Posterior cingulate gyrus (tissue), 11 donors: ENCODE measurements around the gene LTN1.
"Not testable (repeated sequence)": the region's sequence is repeated elsewhere in the genome, so short reads cannot be mapped to it uniquely, and the experiment has no call there.

Experiments used
- DNase-seq, 10 donors: peaks; one replicate each; pipeline versions ENCODE4 v3.0.0 to v3.0.0-alpha.2; 2020 to 2021; ENCODE audit warnings: mixed read lengths in 3 of 10
- intact Hi-C: fragments of 100-400 bp; cut with DNase I; formaldehyde crosslinking; loops from one replicate; pipeline ENCODE4 v1.15.1; 2023

The LTN1 gene

GRCh38 chr21:28936036-28936435 is 56.6 kb downstream of the LTN1 start:
- DNase-seq = no peak
- intact Hi-C loops = no loop called here

GRCh38 chr21:28932717-28933116 is 60.0 kb downstream of the LTN1 start:
- intact Hi-C loops = no loop called here
- no peak for DNase-seq

GRCh38 chr21:28931708-28932372 is 60.8 kb downstream of the LTN1 start:
- DNase-seq, intact Hi-C loops: not testable (repeated sequence)

GRCh38 chr21:28928578-28929420 is 63.9 kb downstream of the LTN1 start:
- no peak for DNase-seq
- intact Hi-C loops = no loop called here

GRCh38 chr21:28927130-28927529 is 65.5 kb downstream of the LTN1 start:
- intact Hi-C loops = no loop called here
- DNase-seq = no peak

- no peak for DNase-seq
- intact Hi-C loops = no loop called here
Observed at GRCh38 chr21:28923439-28923975, 69.2 kb downstream of the LTN1 start.

GRCh38 chr21:28922368-28922767 is 70.3 kb downstream of the LTN1 start:
- intact Hi-C loops = no loop called here
- DNase-seq = no peak

- intact Hi-C loops = no loop called here
- no peak for DNase-seq
Observed at GRCh38 chr21:28916150-28916893, 76.4 kb downstream of the LTN1 start.

- no peak for DNase-seq
- intact Hi-C loops = no loop called here
Observed at GRCh38 chr21:28913071-28913470, 79.6 kb downstream of the LTN1 start.

GRCh38 chr21:28910280-28910887 is 82.3 kb downstream of the LTN1 start:
- DNase-seq = no peak
- intact Hi-C loops = no loop called here

GRCh38 chr21:28908351-28908750 is 84.3 kb downstream of the LTN1 start:
- DNase-seq = no peak
- intact Hi-C loops = no loop called here

- no peak for DNase-seq
- intact Hi-C loops = no loop called here
Observed at GRCh38 chr21:28906841-28907240, 85.8 kb downstream of the LTN1 start.

- DNase-seq = no peak
- intact Hi-C loops = no loop called here
Observed at GRCh38 chr21:28906236-28906635, 86.4 kb downstream of the LTN1 start.

- intact Hi-C loops = no loop called here
Observed at GRCh38 chr21:28904961-28905435, 87.7 kb downstream of the LTN1 start.

GRCh38 chr21:28903448-28903847 is 89.2 kb downstream of the LTN1 start:
- intact Hi-C loops = no loop called here
- DNase-seq = no peak

More at GRCh38 chr21:28904961-28905435, 87.7 kb downstream of the LTN1 start:
- DNase-seq = no peak

- intact Hi-C loops = no loop called here
- no peak for DNase-seq
Observed at GRCh38 chr21:28900481-28900880, 92.2 kb downstream of the LTN1 start.

GRCh38 chr21:28899744-28900143 is 92.9 kb downstream of the LTN1 start:
- intact Hi-C loops = no loop called here
- DNase-seq = no peak

GRCh38 chr21:28899220-28899619 is 93.5 kb downstream of the LTN1 start:
- DNase-seq = no peak
- intact Hi-C loops = no loop called here

GRCh38 chr21:28893687-28894086 is 99.0 kb downstream of the LTN1 start:
- DNase-seq = no peak
- intact Hi-C loops = no loop called here
